NOMO-1 (cell line): ENCODE data around the gene KIFC3.
A peak's percentile ranks its signal among the peaks of the same experiment; 100 is the strongest.
"Not testable (repeated sequence)": the region's sequence is repeated elsewhere in the genome, so short reads cannot be mapped to it uniquely, and the experiment has no call there.

Experiments
- DNase-seq, 2 experiments: peaks; one replicate each; lab custom pipeline; 2025; ENCODE audit not compliant: unreplicated experiment in 2 of 2; lab: John Stamatoyannopoulos, UW

KIFC3 gene

GRCh38 chr16:57825298-57826044, 23.2 kb upstream of the KIFC3 start:
- no peak for DNase-seq

- no peak for DNase-seq
These were observed 22.6 kb upstream of the KIFC3 start for GRCh38 chr16:57824888-57825287.

GRCh38 chr16:57823836-57824235, 21.5 kb upstream of the KIFC3 start:
- no peak for DNase-seq

GRCh38 chr16:57822856-57823255, 20.6 kb upstream of the KIFC3 start:
- DNase-seq, result no peak

GRCh38 chr16:57822018-57822553, 19.8 kb upstream of the KIFC3 start:
- no peak for DNase-seq

- no peak for DNase-seq
These were observed 19.1 kb upstream of the KIFC3 start for GRCh38 chr16:57821149-57821971.

GRCh38 chr16:57818377-57819064, 16.2 kb upstream of the KIFC3 start:
- no peak for DNase-seq

- DNase-seq, result no peak
These were observed 15.4 kb upstream of the KIFC3 start for GRCh38 chr16:57817680-57818079.

- DNase-seq, result peak; percentile 47 to 53
These were observed 13.9 kb upstream of the KIFC3 start for GRCh38 chr16:57815987-57816745.

- DNase-seq, result no peak
These were observed 12.6 kb upstream of the KIFC3 start for GRCh38 chr16:57814896-57815295.

- no peak for DNase-seq
These were observed 11.2 kb upstream of the KIFC3 start for GRCh38 chr16:57813466-57813865.

GRCh38 chr16:57811340-57811739, 9.0 kb upstream of the KIFC3 start:
- DNase-seq, result not testable (repeated sequence)

- DNase-seq, result peak; percentile 79 to 89
These were observed 8.1 kb upstream of the KIFC3 start for GRCh38 chr16:57810197-57811031.

GRCh38 chr16:57809276-57810196, 7.2 kb upstream of the KIFC3 start:
- no peak for DNase-seq

- DNase-seq, result no peak
These were observed 6.4 kb upstream of the KIFC3 start for GRCh38 chr16:57808589-57809228.

GRCh38 chr16:57807968-57808528, 5.8 kb upstream of the KIFC3 start:
- peak; percentile 80 to 87 for DNase-seq

GRCh38 chr16:57807252-57807967, 5.1 kb upstream of the KIFC3 start:
- no peak for DNase-seq
